ENCODE data around the gene QSOX1.

The QSOX1 gene

GRCh38 chr1:180236698-180237509 lies 82.2 kb downstream of the QSOX1 start:
- no peak for TF ChIP-seq EZH2 (IDR thresholded peaks at IDR 0.05; ENCODE audit: borderline replicate concordance, low read length)
- no peak for TF ChIP-seq CTCF (IDR thresholded peaks at IDR 0.05; ENCODE audit: low read length)
- Histone ChIP-seq H3K9me3 (ENCODE audit: low read length) (no peaks in the 10 kb centered on the region), H3F3A (ENCODE audit: insufficient read depth, low read length) (no peaks in the 10 kb centered on the region; the same call in 1 of the 2 replicates)

GRCh38 chr1:180237869-180238476 lies 83.3 kb downstream of the QSOX1 start:
- Histone ChIP-seq H2AFZ (ENCODE audit: low read length) (no peak overlapping the region), H3K4me1 (ENCODE audit: insufficient read depth, low read length, severe bottlenecking) (no peaks in the 10 kb centered on the region), H3F3A (ENCODE audit: insufficient read depth, low read length) (no peaks in the 10 kb centered on the region; the same call in 1 of the 2 replicates), H3K79me2 (ENCODE audit: insufficient read depth, low read length) (no peaks in the 10 kb centered on the region), H3K4me3 (ENCODE audit: low read depth, low read length, poor library complexity, severe bottlenecking) (no peak overlapping the region), H3K36me3 (ENCODE audit: insufficient read depth, low read length) (no peaks in the 10 kb centered on the region), H3K27ac (ENCODE audit: low read depth, low read length, poor library complexity, severe bottlenecking) (no peak overlapping the region), H3K27me3 (ENCODE audit: insufficient read depth, low read length) (no peaks in the 10 kb centered on the region), H3K9me2 (ENCODE audit: low read depth, low read length) (no peaks in the 10 kb centered on the region), H3K9me3 (ENCODE audit: low read length) (no peaks in the 10 kb centered on the region), H3K4me2 (ENCODE audit: low read length) (no peak overlapping the region), H3K9ac (ENCODE audit: low read length) (no peak overlapping the region), H4K20me1 (ENCODE audit: insufficient read depth, low read length) (no peaks in the 10 kb centered on the region)
- TF ChIP-seq EZH2 (IDR thresholded peaks at IDR 0.05; ENCODE audit: borderline replicate concordance, low read length) (no peak), CTCF (IDR thresholded peaks at IDR 0.05; ENCODE audit: low read length) (no peak)

More at GRCh38 chr1:180236698-180237509, 82.2 kb downstream of the QSOX1 start:
- Histone ChIP-seq H3K9me2 (ENCODE audit: low read depth, low read length) (no peaks in the 10 kb centered on the region), H3K27me3 (ENCODE audit: insufficient read depth, low read length) (0 out of 2 replicates have a peak, but pooled peaks cover 3% of the 10 kb centered on the region), H4K20me1 (ENCODE audit: insufficient read depth, low read length) (no peaks in the 10 kb centered on the region), H3K36me3 (ENCODE audit: insufficient read depth, low read length) (no peaks in the 10 kb centered on the region), H3K9ac (ENCODE audit: low read length) (no peak overlapping the region), H3K4me2 (ENCODE audit: low read length) (no peak overlapping the region), H3K4me3 (ENCODE audit: low read depth, low read length, poor library complexity, severe bottlenecking) (no peak overlapping the region), H3K79me2 (ENCODE audit: insufficient read depth, low read length) (no peaks in the 10 kb centered on the region), H3K27ac (ENCODE audit: low read depth, low read length, poor library complexity, severe bottlenecking) (no peak overlapping the region), H3K4me1 (ENCODE audit: insufficient read depth, low read length, severe bottlenecking) (no peaks in the 10 kb centered on the region), H2AFZ (ENCODE audit: low read length) (no peak overlapping the region)

- no peaks in the 10 kb centered on the region for H3K4me1 ChIP-seq (ENCODE audit: insufficient read depth, low read length, severe bottlenecking)
- no peak for TF ChIP-seq CTCF (IDR thresholded peaks at IDR 0.05; ENCODE audit: low read length)
- TF ChIP-seq EZH2 (IDR thresholded peaks at IDR 0.05; ENCODE audit: borderline replicate concordance, low read length): no peak
- no peak overlapping the region for H2AFZ ChIP-seq (ENCODE audit: low read length)
- H3K9me3 ChIP-seq (ENCODE audit: low read length): no peaks in the 10 kb centered on the region
- no peak overlapping the region for H3K4me3 ChIP-seq (ENCODE audit: low read depth, low read length, poor library complexity, severe bottlenecking)
- H3K4me2 ChIP-seq (ENCODE audit: low read length): no peak overlapping the region
- H4K20me1 ChIP-seq (ENCODE audit: insufficient read depth, low read length): no peaks in the 10 kb centered on the region
- H3K9me2 ChIP-seq (ENCODE audit: low read depth, low read length): no peaks in the 10 kb centered on the region
- no peaks in the 10 kb centered on the region for H3K36me3 ChIP-seq (ENCODE audit: insufficient read depth, low read length)
- no peaks in the 10 kb centered on the region for H3K27me3 ChIP-seq (ENCODE audit: insufficient read depth, low read length)
- H3K9ac ChIP-seq (ENCODE audit: low read length): no peak overlapping the region
- no peaks in the 10 kb centered on the region; the same call in 1 of the 2 replicates for H3F3A ChIP-seq (ENCODE audit: insufficient read depth, low read length)
- no peaks in the 10 kb centered on the region for H3K79me2 ChIP-seq (ENCODE audit: insufficient read depth, low read length)
- no peak overlapping the region for H3K27ac ChIP-seq (ENCODE audit: low read depth, low read length, poor library complexity, severe bottlenecking)
These were observed 84.0 kb downstream of the QSOX1 start for GRCh38 chr1:180238675-180239074.

All from OCI-LY1 (cell line).